ENCODE data around the gene HBG2. TPM values are rescaled to one million over a fixed set of nuclear protein-coding genes. Genes with fewer than 3 reads are reported as not detected.
"Not testable (repeated sequence)": the region's sequence is repeated elsewhere in the genome, so short reads cannot be mapped to it uniquely, and the experiment has no call there.

Gene HBG2
- total RNA-seq, 1 donor from 2014 or later, result not detected

DNA sequence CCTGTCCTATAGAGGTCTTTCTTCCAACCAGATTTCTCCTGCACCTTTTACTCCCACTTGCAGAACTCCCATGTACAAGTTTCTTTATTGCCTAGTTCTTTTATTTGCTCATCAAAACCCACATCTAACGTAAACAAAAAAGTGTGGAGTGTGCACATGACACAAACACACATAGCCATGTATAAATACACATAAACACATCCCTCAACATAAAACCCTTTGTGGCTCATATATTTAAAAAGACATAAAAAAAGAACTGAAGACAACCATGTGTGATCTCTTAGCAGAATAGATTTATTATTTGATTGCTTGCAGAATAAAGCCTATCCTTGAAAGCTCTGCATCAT lies 1.7 kb downstream of the HBG2 start:
- no peak for DNase-seq (ENCODE audit: missing footprints)
- no peak for ATAC-seq
- intact Hi-C loops (cut with DNase I), result no loop called here

DNA sequence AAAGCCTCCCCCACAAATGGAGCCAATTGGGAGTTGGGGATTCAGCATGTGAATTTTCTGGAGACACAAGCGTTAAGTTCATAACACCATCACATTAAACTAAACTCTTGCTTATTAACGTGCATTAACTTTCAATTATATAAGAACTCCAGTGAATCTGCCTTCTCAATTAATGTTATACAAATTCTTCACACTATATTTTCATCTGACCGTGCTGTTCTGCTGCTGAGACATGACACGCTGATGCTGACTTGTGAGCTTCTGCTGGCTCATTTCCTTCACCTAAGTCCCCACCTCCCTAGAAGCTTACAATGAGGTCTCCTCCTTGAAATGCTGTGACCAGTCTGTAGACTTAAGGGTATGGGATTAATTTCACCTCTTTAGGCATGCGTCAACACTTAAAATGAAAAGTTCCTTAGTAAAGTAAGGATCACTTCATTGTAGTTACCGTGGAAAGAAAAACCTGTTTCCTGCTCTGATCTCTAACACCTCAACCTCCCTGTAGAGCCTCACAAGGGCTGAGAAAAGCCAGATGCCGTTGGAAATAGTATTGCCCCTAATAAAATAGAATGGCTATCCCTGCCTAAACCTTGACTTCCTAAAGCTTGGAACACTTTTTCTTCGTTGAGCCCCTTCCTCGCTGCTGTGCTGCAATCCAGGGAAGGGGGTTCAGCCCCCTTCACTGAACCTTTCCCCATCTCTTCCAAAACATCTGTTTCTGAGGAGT lies 2.2 kb downstream of the HBG2 start:
- intact Hi-C loops (cut with DNase I), result no loop called here
- DNase-seq (ENCODE audit: missing footprints) (no peak), ATAC-seq (no peak)

DNA sequence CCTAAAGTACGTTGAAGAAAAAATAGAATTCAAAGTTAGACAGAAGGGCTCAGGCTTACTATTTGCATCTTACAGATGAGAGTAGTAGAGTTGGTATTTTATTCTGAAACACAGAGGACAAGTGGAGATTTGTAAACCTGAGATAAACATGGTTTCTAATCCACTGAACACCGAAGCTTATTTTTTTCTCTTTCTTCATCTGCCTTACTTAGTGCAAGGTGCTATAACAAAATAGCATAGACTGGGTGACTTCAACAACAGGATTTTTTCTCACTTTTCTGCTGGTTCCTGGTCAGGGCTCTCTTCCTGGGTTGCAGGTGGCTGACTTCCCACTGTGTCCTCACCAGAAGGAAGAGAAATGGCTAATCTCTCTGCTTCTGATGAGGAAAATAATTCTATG lies 2.8 kb downstream of the HBG2 start:
- no peak for ATAC-seq
- intact Hi-C loops (cut with DNase I), result no loop called here
- DNase-seq (ENCODE audit: missing footprints), result no peak

DNA sequence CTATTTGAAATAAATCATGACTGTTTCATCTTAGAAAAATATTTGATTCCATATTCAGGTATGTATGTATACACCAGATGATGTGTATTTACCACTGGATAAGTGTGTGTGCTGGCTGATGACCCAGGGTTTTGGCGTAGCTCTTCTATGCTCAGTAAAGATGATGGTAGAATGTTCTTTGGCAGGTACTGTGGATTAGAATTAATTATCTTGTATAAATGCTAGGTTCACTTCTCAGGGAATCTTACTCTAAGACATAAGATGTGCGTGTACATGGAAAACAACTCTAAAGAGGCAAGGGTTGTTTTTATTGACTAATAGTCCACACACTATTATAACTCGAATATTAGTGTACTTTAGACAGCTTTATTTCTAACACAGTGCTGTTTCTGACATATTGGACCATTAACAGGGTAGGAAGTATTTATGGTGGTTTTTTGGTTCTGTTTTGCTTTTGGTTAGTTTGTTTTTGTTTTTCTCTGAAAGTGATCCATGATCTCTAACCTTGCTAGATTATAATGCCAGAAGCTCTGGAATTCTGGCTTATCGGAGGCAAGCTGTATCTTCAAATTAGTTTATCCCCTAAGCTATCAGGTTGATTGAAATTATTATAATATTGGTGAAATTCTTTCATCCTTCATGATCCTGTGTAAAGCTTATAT lies 3.9 kb downstream of the HBG2 start:
- DNase-seq (ENCODE audit: missing footprints), result no peak
- ATAC-seq, result no peak
- intact Hi-C loops (cut with DNase I), result no loop called here

DNA sequence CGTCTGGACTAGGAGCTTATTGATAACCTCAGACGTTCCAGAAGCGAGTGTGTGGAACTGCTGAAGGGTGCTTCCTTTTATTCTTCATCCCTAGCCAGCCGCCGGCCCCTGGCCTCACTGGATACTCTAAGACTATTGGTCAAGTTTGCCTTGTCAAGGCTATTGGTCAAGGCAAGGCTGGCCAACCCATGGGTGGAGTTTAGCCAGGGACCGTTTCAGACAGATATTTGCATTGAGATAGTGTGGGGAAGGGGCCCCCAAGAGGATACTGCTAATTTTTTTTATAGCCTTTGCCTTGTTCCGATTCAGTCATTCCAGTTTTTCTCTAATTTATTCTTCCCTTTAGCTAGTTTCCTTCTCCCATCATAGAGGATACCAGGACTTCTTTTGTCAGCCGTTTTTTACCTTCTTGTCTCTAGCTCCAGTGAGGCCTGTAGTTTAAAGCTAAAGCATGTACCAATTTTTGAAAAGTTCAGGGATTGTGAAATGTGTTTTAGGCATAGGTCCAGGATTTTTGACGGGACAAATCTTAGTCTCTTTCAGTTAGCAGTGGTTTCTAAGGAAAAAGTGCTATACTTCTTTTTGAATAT lies 4.7 kb downstream of the HBG2 start, which contains the start of gene HBG1:
Gene HBG1 (minus strand): TSS at position 51 of the 590 bp plus-strand sequence. CDS start 53 bp downstream, outside the sequence.
- ATAC-seq; DNase-seq (ENCODE audit: missing footprints); intact Hi-C loops (cut with DNase I): not testable (repeated sequence)

DNA sequence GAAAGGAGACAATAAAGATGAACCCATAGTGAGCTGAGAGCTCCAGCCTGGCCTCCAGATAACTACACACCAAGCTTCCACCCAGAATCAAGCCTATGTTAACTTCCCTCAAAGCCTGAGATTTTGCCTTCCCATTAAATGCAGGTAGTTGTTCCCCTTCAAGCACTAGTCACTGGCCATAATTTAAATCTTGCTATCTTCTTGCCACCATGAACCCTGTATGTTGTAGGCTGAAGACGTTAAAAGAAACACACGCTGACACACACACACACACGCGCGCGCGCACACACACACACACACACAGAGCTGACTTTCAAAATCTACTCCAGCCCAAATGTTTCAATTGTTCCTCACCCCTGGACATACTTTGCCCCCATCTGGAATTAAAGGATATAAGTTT lies 6.1 kb downstream of the HBG2 start:
- DNase-seq (ENCODE audit: missing footprints); intact Hi-C loops (cut with DNase I); ATAC-seq: not testable (repeated sequence)

DNA sequence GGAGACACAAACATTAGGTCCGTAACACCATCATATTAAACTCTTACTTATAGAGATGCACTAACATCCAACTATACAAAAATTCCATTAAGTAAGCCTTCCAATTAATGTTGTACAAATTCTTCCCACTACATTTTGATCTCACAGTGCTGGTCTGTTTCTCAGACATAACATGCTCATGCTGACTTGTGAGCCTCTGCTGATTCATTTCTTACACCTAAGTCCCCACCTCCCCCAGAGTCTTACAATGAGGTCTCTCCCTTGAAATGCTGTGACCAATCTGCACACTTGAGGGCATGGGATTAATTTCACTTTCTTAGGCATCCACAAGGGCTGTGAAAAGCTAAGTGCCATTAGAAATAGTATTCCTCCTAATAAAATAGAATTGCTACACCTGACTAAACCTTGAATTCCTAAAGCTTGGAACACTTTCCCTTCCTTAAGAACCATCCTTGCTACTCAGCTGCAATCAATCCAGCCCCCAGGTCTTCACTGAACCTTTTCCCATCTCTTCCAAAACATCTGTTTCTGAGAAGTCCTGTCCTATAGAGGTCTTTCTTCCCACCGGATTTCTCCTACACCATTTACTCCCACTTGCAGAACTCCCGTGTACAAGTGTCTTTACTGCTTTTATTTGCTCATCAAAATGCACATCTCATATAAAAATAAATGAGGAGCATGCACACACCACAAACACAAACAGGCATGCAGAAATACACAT lies 6.9 kb downstream of the HBG2 start:
- intact Hi-C loops (cut with DNase I), result no loop called here
- ATAC-seq (no peak), DNase-seq (ENCODE audit: missing footprints) (no peak)

DNA sequence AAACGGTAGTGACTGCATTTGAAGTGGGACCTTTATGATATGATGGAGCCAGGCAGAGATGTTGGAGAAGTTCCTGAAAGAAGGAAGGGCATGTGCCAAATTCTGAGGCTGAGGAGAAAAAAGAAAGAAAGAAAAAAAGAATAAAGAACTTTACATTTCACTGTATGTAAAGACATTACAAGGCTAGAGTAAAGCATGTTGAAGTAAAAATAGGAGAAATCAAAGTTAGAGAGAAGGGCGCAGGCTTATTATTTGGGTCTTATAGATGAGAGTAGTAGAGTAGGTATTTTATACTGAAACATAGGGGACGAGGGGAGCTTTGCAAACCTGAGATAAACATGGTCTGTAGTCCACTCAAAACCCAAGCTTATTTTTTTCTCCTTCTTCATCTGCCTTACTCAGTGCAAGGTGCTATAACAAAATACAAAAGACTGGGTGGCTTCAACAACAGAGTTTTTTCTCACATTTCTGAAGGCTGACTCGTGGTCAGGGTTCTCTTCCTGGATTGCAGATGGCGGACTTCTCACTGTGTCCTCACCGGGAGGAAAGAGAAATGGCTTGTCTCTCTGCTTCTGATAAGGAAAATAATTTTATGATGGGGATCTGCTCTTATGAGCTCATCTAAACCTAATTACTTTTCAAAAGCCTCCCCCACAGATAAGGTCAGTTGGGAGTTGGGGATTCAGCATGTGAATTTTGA lies 7.7 kb downstream of the HBG2 start:
- intact Hi-C loops (cut with DNase I), result no loop called here
- DNase-seq (ENCODE audit: missing footprints) (no peak), ATAC-seq (no peak)

DNA sequence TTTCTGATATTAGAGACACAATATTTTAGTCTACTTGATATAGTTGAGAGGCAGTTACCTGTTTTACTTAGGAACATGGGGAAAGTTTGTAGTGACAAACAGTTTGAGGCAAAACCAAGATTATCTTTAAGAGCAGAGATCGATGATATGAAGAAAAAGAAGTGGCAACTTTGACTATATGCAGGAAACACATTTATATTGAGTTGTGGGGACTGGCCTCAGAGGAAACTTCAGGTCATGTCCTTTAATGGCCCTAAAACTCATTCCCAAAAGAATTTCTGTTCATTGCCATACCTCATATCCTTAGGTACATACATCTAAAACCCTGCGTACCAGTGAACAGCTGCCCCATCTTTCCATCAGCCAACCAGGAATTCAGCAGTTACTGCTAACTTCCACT lies 9.4 kb downstream of the HBG2 start:
- DNase-seq (ENCODE audit: missing footprints), result no peak
- no peak for ATAC-seq
- intact Hi-C loops (cut with DNase I), result no loop called here

DNA sequence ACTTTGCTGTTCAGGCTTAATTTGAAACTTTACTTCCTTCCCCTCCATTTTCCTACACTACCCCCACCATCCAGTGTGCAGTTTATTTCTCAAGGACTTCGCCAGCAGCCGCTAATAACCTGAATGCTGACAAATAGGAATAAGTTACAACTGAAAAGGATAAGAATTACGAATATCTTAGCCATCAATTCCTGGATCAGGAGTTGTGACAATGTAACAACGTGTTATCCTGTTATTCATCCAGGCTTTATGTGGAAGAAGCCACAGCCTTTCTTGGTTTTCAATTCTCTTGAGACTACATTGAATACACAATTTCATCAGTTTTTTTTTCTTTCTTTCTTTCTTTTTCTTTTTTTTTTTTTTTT lies 10.8 kb downstream of the HBG2 start:
- intact Hi-C loops (cut with DNase I), result no loop called here
- no peak for DNase-seq (ENCODE audit: missing footprints)
- ATAC-seq, result no peak

DNA sequence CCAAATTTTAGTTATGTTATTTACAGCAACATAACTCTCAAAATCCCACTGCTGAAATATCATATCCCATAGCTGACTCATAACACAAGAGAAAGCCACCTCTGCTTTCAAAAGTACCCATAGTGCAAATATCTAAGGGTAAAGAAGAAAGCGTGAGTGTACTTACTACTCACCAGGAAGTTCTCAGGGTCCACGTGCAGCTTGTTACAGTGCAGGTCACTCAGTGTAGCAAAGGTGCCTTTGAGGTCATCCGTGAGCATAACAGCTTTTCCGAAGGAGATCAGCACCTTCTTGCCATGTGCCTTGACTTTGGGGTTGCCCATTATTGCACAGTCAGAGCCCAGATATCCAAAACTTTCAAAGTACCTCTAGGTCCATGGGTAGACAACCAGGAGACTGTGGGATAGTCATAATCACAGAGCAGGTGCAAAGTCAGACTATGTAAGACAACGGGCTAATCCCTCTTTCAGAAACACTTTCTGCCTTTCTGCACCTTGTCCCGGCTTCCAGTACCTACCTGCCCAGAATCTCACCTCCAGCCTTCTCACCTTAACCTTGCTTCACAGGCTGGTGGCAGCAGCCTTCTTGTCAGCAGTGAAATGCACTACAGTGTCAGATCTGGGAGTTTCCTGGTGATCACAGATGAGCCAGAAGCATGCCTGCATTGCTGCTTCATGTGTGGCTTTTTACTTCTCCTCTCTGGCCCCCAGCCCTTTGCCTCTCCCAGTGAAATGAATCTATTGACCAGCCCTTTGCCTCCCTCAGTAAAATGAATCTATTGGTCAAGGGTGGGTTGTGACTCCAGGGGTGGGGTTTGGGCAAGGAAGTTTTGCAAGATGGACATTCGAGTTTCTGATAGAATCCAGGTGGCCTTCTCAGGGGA lies 11.4 kb downstream of the HBG2 start:
- DNase-seq (ENCODE audit: missing footprints) (no peak), ATAC-seq (no peak)
- intact Hi-C loops (cut with DNase I), result no loop called here

DNA sequence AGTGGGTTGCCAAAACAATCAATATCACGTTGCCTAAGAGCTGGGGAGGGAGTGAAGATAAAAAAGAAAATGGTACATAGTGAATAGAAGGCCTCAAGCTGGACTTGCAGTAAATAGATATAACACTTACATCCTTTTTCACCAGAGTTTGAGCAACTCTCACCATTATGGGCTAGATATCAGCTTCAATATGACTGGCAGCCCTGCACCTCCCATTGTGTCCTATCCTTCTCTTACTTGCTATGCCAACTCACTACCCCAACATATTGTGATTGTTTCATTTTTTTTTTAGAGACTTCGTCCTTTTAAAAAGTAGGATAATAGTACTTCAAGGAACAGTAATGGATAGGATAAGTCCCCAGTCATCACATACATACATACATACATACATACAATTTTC lies 12.4 kb downstream of the HBG2 start:
- intact Hi-C loops (cut with DNase I), result no loop called here
- no peak for DNase-seq (ENCODE audit: missing footprints)
- ATAC-seq, result no peak

DNA sequence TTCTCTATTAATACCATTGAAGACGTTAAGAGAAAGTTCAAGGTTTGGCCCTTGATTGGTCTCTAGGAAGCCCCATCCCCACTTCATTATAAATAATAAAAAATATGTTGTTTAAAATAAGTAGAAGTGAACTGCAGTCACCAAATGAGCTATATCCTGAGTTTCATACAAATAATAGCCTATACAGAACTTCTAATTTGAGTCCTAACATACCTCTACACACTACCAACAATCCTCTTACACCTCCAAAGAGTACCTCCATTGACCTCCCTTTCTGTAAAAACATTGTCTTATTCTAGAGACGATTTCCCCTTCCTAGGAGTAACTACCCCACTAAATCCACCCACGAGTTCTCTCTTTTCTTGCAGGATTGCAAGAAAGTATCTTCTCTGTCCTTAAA lies 13.1 kb downstream of the HBG2 start:
- ATAC-seq (no peak), DNase-seq (ENCODE audit: missing footprints) (no peak)
- intact Hi-C loops (cut with DNase I), result no loop called here

DNA sequence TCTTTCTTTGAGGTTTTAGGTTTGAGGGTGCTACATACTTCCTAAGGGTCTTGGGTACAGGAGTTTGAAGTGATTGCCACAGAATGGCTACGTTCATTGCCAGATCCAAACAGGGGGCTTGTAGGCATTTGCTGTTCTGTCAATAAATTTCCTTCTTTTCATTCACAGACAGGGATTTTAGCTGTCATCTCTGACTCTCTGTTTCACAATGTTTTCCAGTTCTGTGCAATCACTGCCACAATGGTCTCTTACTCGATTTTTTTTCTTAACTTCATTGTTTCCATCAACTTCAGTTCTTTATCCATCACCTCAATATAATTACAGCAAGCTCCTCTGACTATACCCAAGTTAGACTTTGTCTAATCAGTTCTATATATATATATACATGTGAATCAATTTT lies 14.1 kb downstream of the HBG2 start:
- intact Hi-C loops (cut with DNase I), result no loop called here
- DNase-seq (ENCODE audit: missing footprints), result no peak

DNA sequence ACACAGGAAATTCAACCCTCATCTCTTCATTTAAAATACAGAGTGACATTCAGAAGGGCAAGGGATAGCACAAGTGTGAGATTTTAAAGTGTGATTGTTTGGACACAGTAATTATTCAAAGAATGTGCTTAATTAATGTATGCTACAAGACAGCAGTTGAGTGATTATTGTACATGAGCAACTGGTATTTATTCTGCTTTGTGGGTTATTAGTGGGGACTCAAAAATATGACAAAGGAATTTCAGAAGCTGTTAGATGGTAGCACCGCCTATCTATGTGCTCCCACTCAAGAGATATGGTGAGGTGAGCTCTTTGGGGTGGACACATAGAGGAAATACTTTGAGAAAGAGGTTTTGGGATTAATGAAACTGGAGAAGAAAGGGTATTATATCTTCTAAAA lies 14.5 kb downstream of the HBG2 start:
- no peak for DNase-seq (ENCODE audit: missing footprints)
- intact Hi-C loops (cut with DNase I), result no loop called here
- no peak for ATAC-seq

More for the DNA sequence above, 14.1 kb downstream of the HBG2 start:
- ATAC-seq, result no peak

DNA sequence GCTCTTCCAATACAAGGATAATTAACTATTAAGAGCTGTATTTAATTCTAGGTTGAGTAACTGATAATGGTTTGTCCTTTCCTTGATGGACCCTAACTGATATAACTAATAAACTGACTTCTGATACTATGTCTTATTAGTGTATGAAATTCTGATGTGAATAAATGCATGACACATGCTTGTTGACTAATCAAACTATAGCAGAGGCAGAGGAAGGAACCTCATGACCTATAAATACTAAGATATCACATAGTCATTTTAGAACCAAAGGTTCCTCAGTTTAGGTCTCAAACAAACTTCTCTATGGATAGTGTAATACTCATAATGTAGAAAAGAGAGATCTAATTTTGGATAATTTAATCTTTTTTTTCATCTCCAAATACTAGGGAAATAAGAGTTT lies 15.5 kb downstream of the HBG2 start:
- ATAC-seq (no peak), DNase-seq (ENCODE audit: missing footprints) (no peak)
- intact Hi-C loops (cut with DNase I), result no loop called here

DNA sequence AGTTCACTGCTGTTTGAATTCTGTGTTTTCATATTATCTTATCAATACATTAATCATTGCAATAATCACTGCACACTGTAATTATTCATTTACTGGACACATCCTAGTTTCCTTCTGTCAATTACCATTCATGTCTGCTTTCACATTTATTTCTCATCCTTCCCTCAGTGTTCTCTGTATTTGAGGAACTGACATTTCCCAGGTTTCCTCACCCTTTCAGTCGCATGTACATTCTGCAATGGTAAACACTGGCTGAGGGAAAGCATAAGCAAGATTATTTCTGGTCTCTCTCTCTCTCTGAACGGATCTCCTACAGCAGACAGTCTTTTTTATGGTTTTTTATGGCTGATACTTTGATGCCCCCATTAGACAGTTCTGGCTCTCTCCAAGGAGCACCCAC lies 16.1 kb downstream of the HBG2 start:
- DNase-seq (ENCODE audit: missing footprints) (no peak), ATAC-seq (no peak)
- intact Hi-C loops (cut with DNase I), result no loop called here

DNA sequence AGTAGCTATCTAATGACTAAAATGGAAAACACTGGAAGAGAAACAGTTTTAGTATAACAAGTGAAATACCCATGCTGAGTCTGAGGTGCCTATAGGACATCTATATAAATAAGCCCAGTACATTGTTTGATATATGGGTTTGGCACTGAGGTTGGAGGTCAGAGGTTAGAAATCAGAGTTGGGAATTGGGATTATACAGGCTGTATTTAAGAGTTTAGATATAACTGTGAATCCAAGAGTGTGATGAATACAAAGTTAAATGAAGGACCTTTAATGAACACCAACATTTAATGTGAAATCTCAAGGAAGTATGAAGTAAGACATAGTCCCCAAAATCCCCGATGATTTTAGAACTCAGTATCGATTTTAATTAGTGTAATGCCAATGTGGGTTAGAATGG lies 17.2 kb downstream of the HBG2 start:
- intact Hi-C loops (cut with DNase I), result no loop called here
- ATAC-seq (no peak), DNase-seq (ENCODE audit: missing footprints) (no peak)

All from Right ventricle myocardium inferior (tissue), 1 donor.